K562 (cell line): Measurements from ENCODE around the gene GUCA1A. TPM values are rescaled to one million over a fixed set of nuclear protein-coding genes. Genes with fewer than 3 reads are reported as not detected.

ENCODE experiments used
- ATAC-seq: fragments of 200-7000 bp; cut with Tn5 transposase; 3 replicates; pipeline ENCODE4 v1.9.1; 2020; ENCODE audit warnings: moderate library complexity
- BruUV-seq: library from RNA; stranded (reverse); fragments of 400-500 nt; replicated peaks from 2 replicates; lab custom pipeline; 2021; lab: Mats Ljungman, UMichigan
- CTCF ChIA-PET: fragments of 300-600 bp; formaldehyde crosslinking; extraction: SDS; loops from one replicate; lab custom pipeline; 2021; ENCODE audit warnings: low intra/inter-chr PET ratio; lab: Yijun Ruan, JAX
- POLR2A ChIA-PET: fragments of 300-600, 350-650 bp; sonication (Branson Sonifier 250); formaldehyde crosslinking; extraction: SDS; loops from one replicate; lab custom pipeline; 2021; ENCODE audit warnings: antibody characterized with exemption, inconsistent platforms; lab: Yijun Ruan, JAX
- DNase-seq, 4 experiments: peaks; one replicate each; pipeline versions ENCODE4 v3.0.0 to v3.0.0-alpha.2; 2011 to 2018; ENCODE audit warnings: low spot score in 3 of 4, mixed read lengths in 3 of 4; ENCODE audit errors: extremely low read depth in 1 of 4
- FAIRE-seq: peaks from 2 replicates; lab custom pipeline; 2011; peaks lifted over from hg19 to GRCh38; lab: Jason Lieb, UNC
- H2AFZ ChIP-seq: 2 replicates; pipeline ENCODE4 v1.6.0; 2011; ENCODE audit warnings: low read depth, low read length, control low read depth, inconsistent platforms
- H3K27ac ChIP-seq: fragments of 200-600 bp; 3 replicates; pipeline ENCODE4 v1.8.0; 2011; ENCODE audit warnings: low read depth, mild to moderate bottlenecking, control low read depth, inconsistent platforms, low read length, moderate library complexity, mixed read lengths; ENCODE audit errors: extremely low read depth
- H3K27me3 ChIP-seq, 2 experiments: fragments of 300-600 bp in 1 of 2; 2 replicates in 1 of 2; 3 replicates in 1 of 2; pipeline versions ENCODE4 v1.6.0 to v1.8.0; 2011; ENCODE audit warnings: inconsistent platforms in 2 of 2, low read length in 2 of 2, mild to moderate bottlenecking in 1 of 2, mixed read lengths in 1 of 2, moderate library complexity in 1 of 2; ENCODE audit not compliant: control insufficient read depth in 2 of 2, insufficient read depth in 2 of 2
- H3K36me3 ChIP-seq: fragments of 300-600 bp; 3 replicates; pipeline ENCODE4 v1.8.0; 2011; ENCODE audit warnings: mild to moderate bottlenecking, low read length, inconsistent platforms; ENCODE audit not compliant: control insufficient read depth, insufficient read depth
- H3K4me1 ChIP-seq, 2 experiments: fragments of 200-600 bp in 1 of 2; replicated peaks in 1 of 2; 2 replicates in 1 of 2; 3 replicates in 1 of 2; pipeline versions ENCODE4 v1.5.1 to v1.8.0; 2011; ENCODE audit warnings: inconsistent platforms in 2 of 2, low read length in 2 of 2, mild to moderate bottlenecking in 1 of 2, mixed read lengths in 1 of 2, moderate library complexity in 1 of 2; ENCODE audit not compliant: control insufficient read depth in 2 of 2, insufficient read depth in 2 of 2
- H3K4me2 ChIP-seq: 2 replicates; pipeline ENCODE4 v1.6.1; 2011; ENCODE audit warnings: low read length, control low read depth, inconsistent platforms, mixed read lengths; ENCODE audit not compliant: insufficient read depth
- H3K4me3 ChIP-seq: fragments of 200-600 bp; sonication (generic), shearing (Covaris generic); 2 replicates; pipeline ENCODE4 v1.5.1; 2016; ENCODE audit warnings: control low read depth, inconsistent platforms
- H3K79me2 ChIP-seq: fragments of 200-600 bp; 3 replicates; pipeline ENCODE4 v1.8.0; 2011; ENCODE audit warnings: low read length, inconsistent platforms; ENCODE audit not compliant: control insufficient read depth, insufficient read depth
- H3K9ac ChIP-seq, 2 experiments: 2 replicates each; pipeline versions ENCODE4 v1.6.0 to v1.6.1; 2011; ENCODE audit warnings: low read depth in 2 of 2, low read length in 2 of 2, control low read depth in 1 of 2, inconsistent platforms in 1 of 2, mild to moderate bottlenecking in 1 of 2, mixed read lengths in 1 of 2; ENCODE audit not compliant: insufficient read depth in 1 of 2
- H3K9me1 ChIP-seq: one replicate; pipeline ENCODE4 v1.6.0; 2011; ENCODE audit warnings: inconsistent platforms, mild to moderate bottlenecking, low read length, moderate library complexity; ENCODE audit not compliant: control insufficient read depth, insufficient read depth
- H3K9me3 ChIP-seq: replicated peaks from 2 replicates; pipeline ENCODE4 v1.5.1; 2011; ENCODE audit warnings: low read depth, low read length, inconsistent platforms; ENCODE audit not compliant: control insufficient read depth, insufficient read depth
- H4K20me1 ChIP-seq: replicated peaks from 2 replicates; pipeline ENCODE4 v1.6.1; 2011; ENCODE audit warnings: low read length, inconsistent platforms, mixed read lengths; ENCODE audit not compliant: control insufficient read depth, insufficient read depth
- CTCF ChIP-seq, 3 experiments: IDR thresholded peaks in 2 of 3; conservative IDR thresholded peaks in 1 of 3; 2 replicates each; pipeline ENCODE4 v1.5.1; 2011 to 2012; ENCODE audit warnings: low read length in 3 of 3, mild to moderate bottlenecking in 3 of 3, control low read depth in 2 of 3, improper control_type of control experiment in 1 of 3, inconsistent platforms in 1 of 3, low read depth in 1 of 3, mixed read lengths in 1 of 3, moderate library complexity in 1 of 3; ENCODE audit not compliant: insufficient read depth in 2 of 3
- CTCFL ChIP-seq: IDR thresholded peaks from 2 replicates; pipeline ENCODE4 v1.6.1; 2011; ENCODE audit warnings: borderline replicate concordance, low read depth, mild to moderate bottlenecking, moderate library complexity, low read length; ENCODE audit not compliant: insufficient read depth, poor library complexity, severe bottlenecking
- E2F1 ChIP-seq: sonication (generic); formaldehyde crosslinking; IDR thresholded peaks from 2 replicates; pipeline ENCODE4 v1.8.1; 2023; ENCODE audit warnings: mild to moderate bottlenecking, missing genetic modification reagents, moderate library complexity
- EP300 ChIP-seq: IDR thresholded peaks from 2 replicates; pipeline ENCODE4 v1.6.1; 2012; ENCODE audit warnings: low read length, improper control_type of control experiment
- FOXJ2 ChIP-seq: fragments of 200-800 bp; sonication (Bioruptor generic); IDR thresholded peaks from 2 replicates; pipeline ENCODE4 v1.6.1; 2016; ENCODE audit warnings: missing genetic modification characterization, missing compliant biosample characterization
- GATAD2B ChIP-seq: fragments of 450-650 bp; IDR thresholded peaks from 2 replicates; pipeline ENCODE4 v1.6.1; 2017; ENCODE audit warnings: mild to moderate bottlenecking, borderline replicate concordance
- JUNB ChIP-seq: fragments of 450-650 bp; formaldehyde crosslinking; conservative IDR thresholded peaks from 2 replicates; pipeline ENCODE4 v1.4.0; 2020; ENCODE audit warnings: mild to moderate bottlenecking
- KDM1A ChIP-seq, 2 experiments: fragments of 450-650 bp; IDR thresholded peaks; 2 replicates each; pipeline ENCODE4 v1.6.1; 2016; ENCODE audit warnings: mild to moderate bottlenecking in 2 of 2
- MECOM ChIP-seq: fragments of 250-450 bp; sonication (Bioruptor Pico); IDR thresholded peaks from 2 replicates; pipeline ENCODE4 v1.8.0; 2022; ENCODE audit warnings: inconsistent platforms
- NCOA1 ChIP-seq: fragments of 450-650 bp; IDR thresholded peaks from 2 replicates; pipeline ENCODE4 v1.6.1; 2016; ENCODE audit warnings: low read depth
- NR1H2 ChIP-seq: sonication (generic); formaldehyde crosslinking; IDR thresholded peaks from 2 replicates; pipeline ENCODE4 v1.4.0; 2020; ENCODE audit warnings: mild to moderate bottlenecking, missing genetic modification reagents
- POLR2AphosphoS2 ChIP-seq: IDR thresholded peaks from 2 replicates; pipeline ENCODE4 v1.6.1; 2012; ENCODE audit warnings: low read length, improper control_type of control experiment
- RAD21 ChIP-seq, 2 experiments: fragments of 250-450 bp in 1 of 2; fragments of 450-650 bp in 1 of 2; sonication (Bioruptor Pico) in 1 of 2; formaldehyde crosslinking in 1 of 2; IDR thresholded peaks in 1 of 2; conservative IDR thresholded peaks in 1 of 2; 2 replicates each; pipeline versions ENCODE4 v1.4.0 to v1.8.0; 2020 to 2022; ENCODE audit warnings: mild to moderate bottlenecking in 2 of 2, moderate library complexity in 1 of 2
- SMC3 ChIP-seq: conservative IDR thresholded peaks from 2 replicates; pipeline ENCODE4 v1.6.1; 2011; ENCODE audit warnings: low read depth, low read length, improper control_type of control experiment; ENCODE audit not compliant: insufficient read depth
- TEAD1 ChIP-seq, 2 experiments: fragments of 450-650 bp in 1 of 2; sonication (generic) in 1 of 2; formaldehyde crosslinking; IDR thresholded peaks; 2 replicates each; pipeline versions ENCODE4 v1.4.0 to v1.8.0; 2020 to 2022; ENCODE audit warnings: mild to moderate bottlenecking in 2 of 2, missing genetic modification reagents in 1 of 2
- TEAD4 ChIP-seq, 2 experiments: sonication (generic) in 1 of 2; formaldehyde crosslinking in 1 of 2; IDR thresholded peaks; 2 replicates each; pipeline versions ENCODE4 v1.6.1 to v1.8.0; 2012 to 2022; ENCODE audit warnings: borderline replicate concordance in 1 of 2, inconsistent platforms in 1 of 2, low read length in 1 of 2, mild to moderate bottlenecking in 1 of 2, missing genetic modification reagents in 1 of 2
- ZNF134 ChIP-seq: fragments of 250-450 bp; sonication (Bioruptor Pico); conservative IDR thresholded peaks from 2 replicates; pipeline ENCODE4 v1.4.0; 2020
- ZNF316 ChIP-seq: fragments of 450-650 bp; IDR thresholded peaks from 2 replicates; pipeline ENCODE4 v1.6.1; 2016
- WGBS: fragments of 100-300 bp; shearing (Covaris generic); methylation state at CpG from one replicate; pipeline ENCODE4 v1.1.6; 2016; ENCODE audit warnings: low coverage, mixed read lengths; ENCODE audit not compliant: insufficient coverage; ENCODE audit errors: missing lambda C conversion rate; 5-methylcytosine and 5-hydroxymethylcytosine counted together
- in situ Hi-C: fragments of 300-500 bp; cut with MboI; formaldehyde crosslinking; loops from 4 replicates; pipeline ENCODE4 v1.15.0; 2018; ENCODE audit warnings: inconsistent platforms, mixed read lengths
- intact Hi-C: fragments of 100-400 bp; cut with micrococcal nuclease; formaldehyde crosslinking; loops from 2 replicates; pipeline ENCODE4 v1.14.2; 2022
- polyA plus RNA-seq, 8 experiments: library from polyadenylated mRNA; depleted of rRNA in 4 of 8; stranded (reverse) in 5 of 8; unstranded in 3 of 8; fragments of >200 nt; fragmentation: Nextera tagmentation in 2 of 8; fragmentation: Illumina TruSeq in 1 of 8; extraction: Ambion mirVana in 2 of 8; extraction: Trizol in 1 of 8; gene quantifications; 2 replicates each; pipeline versions ENCODE4 v1.2.1 to v1.2.3, GENCODE V29; 2011 to 2014; ENCODE audit warnings: inconsistent platforms in 1 of 8, missing spikeins in 1 of 8
- total RNA-seq, 7 experiments: library from RNA; depleted of rRNA in 6 of 7; stranded (reverse); fragments of >200 nt in 6 of 7; fragmentation: Illumina TruSeq in 2 of 7; extraction: Trizol in 2 of 7; gene quantifications; 2 replicates each; pipeline versions ENCODE4 v1.2.1 to v1.2.3, GENCODE V29; 2011 to 2021; ENCODE audit warnings: low replicate concordance in 1 of 7

Gene GUCA1A
- total and polyA plus RNA-seq, 9 of the 15 experiments (the other 6 are each of a cell fraction or from before 2014, with no cell fraction given) = not detected

- in situ Hi-C loops = no loop called here
- FAIRE-seq = peak; percentile 23
- TF ChIP-seq CTCFL (peak; percentile 46), NR1H2 (CRISPR knock-in tag) (no peak), EP300 (no peak), GATAD2B (no peak), ZNF316 (0 out of 2 replicates have a peak, but pooled peaks have one; percentile 7), RAD21 (CRISPR knock-in tag; conservative IDR thresholded peaks at IDR 0.05 in 1 of 2, IDR thresholded peaks at IDR 0.05 in 1 of 2) (peak in 1 of 2 experiments; percentile 18; a peak in 1 of 4 replicates), POLR2AphosphoS2 (no peak), JUNB (CRISPR knock-in tag) (no peak), ZNF134 (CRISPR knock-in tag) (no peak), KDM1A (IDR thresholded peaks at IDR 0.05) (peak; percentile 45 to 57; a peak in 2 of 4 replicates), FOXJ2 (tag) (no peak), E2F1 (CRISPR knock-in tag) (no peak), MECOM (no peak), SMC3 (0 out of 2 replicates have a peak, but pooled peaks have one; percentile 28), TEAD1 (CRISPR knock-in tag; IDR thresholded peaks at IDR 0.05) (peak in 1 of 2 experiments; percentile 69; a peak in 1 of 4 replicates), NCOA1 (no peak), CTCF (IDR thresholded peaks at IDR 0.05 in 2 of 3, conservative IDR thresholded peaks at IDR 0.05 in 1 of 3; ENCODE audit: insufficient read depth in 2 of 3, low read depth in 1 of 3, low read length in 3 of 3) (peak; percentile 43 to 50 (median 48)), TEAD4 (IDR thresholded peaks at IDR 0.05; ENCODE audit: low read length) (peak; percentile 67), TEAD4 (CRISPR knock-in tag; IDR thresholded peaks at IDR 0.05; ENCODE audit: borderline replicate concordance) (no peak)
Measured at GRCh38 chr6:42175860-42176259, 2.7 kb downstream of the GUCA1A start.

More at GRCh38 chr6:42175860-42176259, 2.7 kb downstream of the GUCA1A start:
- H3K4me1 ChIP-seq = peaks cover 0 to 20% of the 10 kb centered on the region in 2 experiments; a peak in 3 of 5 replicates
- H3K27ac ChIP-seq = no peak overlapping the region
- WGBS = 21% methylated on average over 5 of the region's 5 CpGs
- no peak overlapping the region for H3K4me2 ChIP-seq
- H3K9ac ChIP-seq = no peak overlapping the region
- H3K9me3 ChIP-seq = no peaks in the 10 kb centered on the region
- POLR2A ChIA-PET = no interaction called here
- CTCF ChIA-PET = interaction anchor here (1.4 kb wide), 1 partner anchor 10 kb away, joined by 6 read pairs; no protein-coding TSS in a partner anchor
- DNase-seq (no peak), ATAC-seq (no peak)
- no TSS peak for BruUV-seq
- H3K4me3 ChIP-seq = no peak overlapping the region
- H3K36me3 ChIP-seq = no peaks in the 10 kb centered on the region
- H2AFZ ChIP-seq = no peak overlapping the region
- H3K9me1 ChIP-seq = no peaks in the 10 kb centered on the region
- intact Hi-C loops = no loop called here
- no peaks in the 10 kb centered on the region for H3K79me2 ChIP-seq
- H3K27me3 ChIP-seq = no peaks in the 10 kb centered on the region
- H4K20me1 ChIP-seq = no peaks in the 10 kb centered on the region
